Gastrocnemius medialis (tissue), 4 donors: ENCODE data around the gene CORO6.

ENCODE experiments used
- CTCF ChIP-seq, 5 experiments: fragments of 450-650 bp in 3 of 5; fragments of 200-600 bp in 2 of 5; sonication (generic) in 2 of 5; IDR thresholded peaks in 4 of 5; conservative IDR thresholded peaks in 1 of 5; 1 replicate in 4 of 5; 2 replicates in 1 of 5; pipeline ENCODE4 v1.5.1; 2016 to 2019; ENCODE audit warnings: antibody characterized with exemption in 5 of 5, mild to moderate bottlenecking in 3 of 5, moderate library complexity in 3 of 5
- POLR2A ChIP-seq, 2 donors: fragments of 450-650 bp; IDR thresholded peaks; one replicate each; pipeline ENCODE4 v1.6.1; 2017; ENCODE audit warnings: antibody characterized with exemption in 2 of 2, mild to moderate bottlenecking in 2 of 2, moderate library complexity in 2 of 2

GRCh38 chr17:29590411-29591145 lies 32.1 kb downstream of the CORO6 start:
- TF ChIP-seq CTCF (IDR thresholded peaks at IDR 0.05 in 4 of 5, conservative IDR thresholded peaks at IDR 0.05 in 1 of 5) (no peak), POLR2A (IDR thresholded peaks at IDR 0.05) (no peak)
